ENCODE measurements around the gene SH3BP4. TPM values are rescaled to one million over a fixed set of nuclear protein-coding genes. Genes with fewer than 3 reads are reported as not detected.
A peak's percentile ranks its signal among the peaks of the same experiment; 100 is the strongest.

SH3BP4 gene
- total RNA-seq, 1 experiment from 2014 or later, result 93.8 TPM

- Histone ChIP-seq H3K9ac (ENCODE audit: extremely low read depth, insufficient read length, low read length) (no peak overlapping the region), H2BK12ac (ENCODE audit: insufficient read length, low read depth, low read length) (no peak overlapping the region), H3K14ac (ENCODE audit: insufficient read depth, low read length) (no peak overlapping the region), H3K18ac (ENCODE audit: insufficient read length, low read depth, low read length) (no peak overlapping the region), H3K23me2 (ENCODE audit: insufficient read length, low read depth, low read length, poor library complexity, severe bottlenecking) (peaks cover 27% of the 10 kb centered on the region), H3K4me1 (ENCODE audit: insufficient read depth, low read length) (peaks cover 25% of the 10 kb centered on the region), H3K27me3 (ENCODE audit: insufficient read depth, low read length) (no peaks in the 10 kb centered on the region; the same call in 1 of the 2 replicates), H2AFZ (ENCODE audit: low read length) (no peak overlapping the region), H4K91ac (ENCODE audit: insufficient read length, low read depth, low read length) (no peak overlapping the region), H4K20me1 (ENCODE audit: control insufficient read depth, insufficient read depth, insufficient read length) (no peaks in the 10 kb centered on the region), H3K23ac (ENCODE audit: insufficient read length, low read depth, low read length) (no peak overlapping the region), H3K79me2 (ENCODE audit: insufficient read depth, low read length) (peaks cover 46% of the 10 kb centered on the region; the same call in 1 of the 2 replicates), H3K56ac (ENCODE audit: insufficient read length, low read depth, low read length) (no peak overlapping the region), H4K5ac (ENCODE audit: insufficient read length, low read depth, low read length) (no peak overlapping the region), H2AK5ac (ENCODE audit: insufficient read length, low read length) (no peak overlapping the region), H3K79me1 (ENCODE audit: insufficient read depth, low read depth, low read length, poor library complexity, severe bottlenecking) (peaks cover 14% of the 10 kb centered on the region), H3K27ac (ENCODE audit: insufficient read length, low read depth, low read length) (no peak overlapping the region), H3K4me2 (ENCODE audit: insufficient read depth, insufficient read length, low read length) (no peak overlapping the region), H3K4ac (ENCODE audit: low read depth, low read length) (no peak overlapping the region), H3T11ph (ENCODE audit: low read length) (no peak overlapping the region), H2BK20ac (ENCODE audit: low read depth, low read length, poor library complexity, severe bottlenecking) (no peak overlapping the region), H2BK120ac (ENCODE audit: low read depth, low read length, poor library complexity, severe bottlenecking) (no peak overlapping the region), H4K8ac (replicated peaks; ENCODE audit: insufficient read length, low read depth, low read length) (no peak overlapping the region), H2BK5ac (ENCODE audit: insufficient read length, low read length) (no peak overlapping the region), H2BK15ac (ENCODE audit: low read depth, low read length) (no peak overlapping the region), H3K9me3 (ENCODE audit: control insufficient read depth, low read depth, low read length) (no peaks in the 10 kb centered on the region)
- Mint-ChIP-seq H3K4me1 (peaks cover 81 to 85% of the 10 kb centered on the region in 2 experiments), H3K4me3 (no peak overlapping the region; a peak in 1 of 5 replicates), H3K9me3 (no peaks in the 10 kb centered on the region), H3K27me3 (ENCODE audit: low read depth) (no peaks in the 10 kb centered on the region; the same call in 1 of the 2 replicates), H3K27ac (peak overlapping the region in 2 of 3 experiments; percentile 74 to 95; a peak in 3 of 7 replicates), H3K36me3 (ENCODE audit: insufficient read depth in 1 of 3, low read depth in 3 of 3) (peaks cover 2 to 27% (median 19%) of the 10 kb centered on the region in 3 experiments; a peak in 6 of 7 replicates)
- no peak for TF ChIP-seq CTCF (conservative IDR thresholded peaks at IDR 0.05)
- WGBS (ENCODE audit: extremely low coverage, insufficient read length, low lambda C conversion rate), result no CpG with 5 or more reads among the region's 10 CpGs
- no peak for DNase-seq
Observed at GRCh38 chr2:234955971-234956509, 4.2 kb downstream of the SH3BP4 start.
